ENCODE data around the gene HOXD1. TPM values are rescaled to one million over a fixed set of nuclear protein-coding genes. Genes with fewer than 3 reads are reported as not detected.
A peak's percentile ranks its signal among the peaks of the same experiment; 100 is the strongest.

HOXD1 gene
- total RNA-seq, 1 donor from 2014 or later, result not detected

GRCh38 chr2:176162911-176163671 is 25.4 kb upstream of the HOXD1 start:
- Mint-ChIP-seq H3K9me3 (ENCODE audit: low read depth) (no peaks in the 10 kb centered on the region), H3K27ac (no peak overlapping the region), H3K4me1 (ENCODE audit: low read depth) (peaks cover 2% of the 10 kb centered on the region), H3K36me3 (ENCODE audit: insufficient read depth) (no peaks in the 10 kb centered on the region), H3K4me3 (ENCODE audit: low read depth) (no peak overlapping the region), H3K27me3 (peaks cover 97% of the 10 kb centered on the region)
- DNase-seq (ENCODE audit: low spot score, unreplicated experiment), result no peak
- TF ChIP-seq CTCF (IDR thresholded peaks at IDR 0.05; ENCODE audit: unreplicated experiment), result no peak

GRCh38 chr2:176163672-176164056 is 24.8 kb upstream of the HOXD1 start:
- Mint-ChIP-seq H3K4me1 (ENCODE audit: low read depth) (peaks cover 2% of the 10 kb centered on the region), H3K4me3 (ENCODE audit: low read depth) (no peak overlapping the region), H3K27ac (no peak overlapping the region), H3K27me3 (peaks cover 95% of the 10 kb centered on the region), H3K36me3 (ENCODE audit: insufficient read depth) (no peaks in the 10 kb centered on the region), H3K9me3 (ENCODE audit: low read depth) (no peaks in the 10 kb centered on the region)
- no peak for DNase-seq (ENCODE audit: low spot score, unreplicated experiment)
- TF ChIP-seq CTCF (IDR thresholded peaks at IDR 0.05; ENCODE audit: unreplicated experiment), result no peak

GRCh38 chr2:176164201-176164600 is 24.3 kb upstream of the HOXD1 start:
- Mint-ChIP-seq H3K36me3 (ENCODE audit: insufficient read depth) (no peaks in the 10 kb centered on the region), H3K4me1 (ENCODE audit: low read depth) (peaks cover 2% of the 10 kb centered on the region), H3K4me3 (ENCODE audit: low read depth) (no peak overlapping the region), H3K9me3 (ENCODE audit: low read depth) (no peaks in the 10 kb centered on the region), H3K27me3 (peaks cover 95% of the 10 kb centered on the region), H3K27ac (no peak overlapping the region)
- TF ChIP-seq CTCF (IDR thresholded peaks at IDR 0.05; ENCODE audit: unreplicated experiment), result no peak
- no peak for DNase-seq (ENCODE audit: low spot score, unreplicated experiment)

GRCh38 chr2:176164611-176165369 is 23.7 kb upstream of the HOXD1 start:
- no peak overlapping the region for H3K27ac Mint-ChIP-seq
- peaks cover 2% of the 10 kb centered on the region for H3K4me1 Mint-ChIP-seq (ENCODE audit: low read depth)
- H3K9me3 Mint-ChIP-seq (ENCODE audit: low read depth), result no peaks in the 10 kb centered on the region
- peaks cover 95% of the 10 kb centered on the region for H3K27me3 Mint-ChIP-seq
- DNase-seq (ENCODE audit: low spot score, unreplicated experiment), result no peak
- H3K4me3 Mint-ChIP-seq (ENCODE audit: low read depth), result peak overlapping the region; percentile 41
- H3K36me3 Mint-ChIP-seq (ENCODE audit: insufficient read depth), result no peaks in the 10 kb centered on the region
- no peak for TF ChIP-seq CTCF (IDR thresholded peaks at IDR 0.05; ENCODE audit: unreplicated experiment)

- H3K27me3 Mint-ChIP-seq, result peaks cover 96% of the 10 kb centered on the region
- peaks cover 2% of the 10 kb centered on the region for H3K4me1 Mint-ChIP-seq (ENCODE audit: low read depth)
- TF ChIP-seq CTCF (IDR thresholded peaks at IDR 0.05; ENCODE audit: unreplicated experiment), result no peak
- DNase-seq (ENCODE audit: low spot score, unreplicated experiment), result no peak
- H3K27ac Mint-ChIP-seq, result no peak overlapping the region
- peak overlapping the region; percentile 41 for H3K4me3 Mint-ChIP-seq (ENCODE audit: low read depth)
- H3K9me3 Mint-ChIP-seq (ENCODE audit: low read depth), result no peaks in the 10 kb centered on the region
- no peaks in the 10 kb centered on the region for H3K36me3 Mint-ChIP-seq (ENCODE audit: insufficient read depth)
Measured at GRCh38 chr2:176165370-176166050, 23.0 kb upstream of the HOXD1 start.

Measured in progenitor cell of endocrine pancreas (in vitro differentiated cells).